ENCODE results near the gene ITPA. TPM values are rescaled to one million over a fixed set of nuclear protein-coding genes. Genes with fewer than 3 reads are reported as not detected.

Gene ITPA
- total RNA-seq, 2 donors from 2014 or later = 31.4 to 36.3 TPM

DNA sequence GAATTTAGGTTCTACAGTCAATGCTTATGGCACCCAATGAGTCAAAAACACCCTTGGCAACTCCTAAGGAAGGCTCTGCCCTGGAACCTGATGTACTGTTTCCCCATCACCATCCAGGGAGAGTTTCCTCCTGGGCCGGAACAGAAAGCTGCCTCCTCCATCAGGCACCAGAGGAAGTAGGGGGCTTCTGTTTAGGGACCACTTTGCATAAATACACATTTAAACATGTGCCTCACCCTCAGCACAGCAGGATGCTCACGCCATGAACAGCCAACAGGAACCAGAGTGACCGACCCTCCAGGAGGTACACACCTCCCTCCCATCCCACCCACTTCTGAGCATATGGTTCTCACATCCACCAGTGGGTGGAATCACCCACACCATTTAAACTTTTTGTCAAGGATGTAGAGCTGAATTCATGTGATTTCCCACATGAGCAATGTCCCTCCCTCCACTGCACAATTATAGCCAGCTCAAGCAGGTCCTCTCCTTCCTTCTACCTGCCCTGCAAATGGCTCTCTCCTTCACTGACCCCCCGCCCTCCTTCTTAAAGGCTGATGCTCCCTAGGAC lies 19.7 kb upstream of the ITPA start:
- WGBS, 2 donors = 96 to 97% methylated on average over 3 to 4 of the region's 4 CpGs
- TF ChIP-seq, protein P1, sequence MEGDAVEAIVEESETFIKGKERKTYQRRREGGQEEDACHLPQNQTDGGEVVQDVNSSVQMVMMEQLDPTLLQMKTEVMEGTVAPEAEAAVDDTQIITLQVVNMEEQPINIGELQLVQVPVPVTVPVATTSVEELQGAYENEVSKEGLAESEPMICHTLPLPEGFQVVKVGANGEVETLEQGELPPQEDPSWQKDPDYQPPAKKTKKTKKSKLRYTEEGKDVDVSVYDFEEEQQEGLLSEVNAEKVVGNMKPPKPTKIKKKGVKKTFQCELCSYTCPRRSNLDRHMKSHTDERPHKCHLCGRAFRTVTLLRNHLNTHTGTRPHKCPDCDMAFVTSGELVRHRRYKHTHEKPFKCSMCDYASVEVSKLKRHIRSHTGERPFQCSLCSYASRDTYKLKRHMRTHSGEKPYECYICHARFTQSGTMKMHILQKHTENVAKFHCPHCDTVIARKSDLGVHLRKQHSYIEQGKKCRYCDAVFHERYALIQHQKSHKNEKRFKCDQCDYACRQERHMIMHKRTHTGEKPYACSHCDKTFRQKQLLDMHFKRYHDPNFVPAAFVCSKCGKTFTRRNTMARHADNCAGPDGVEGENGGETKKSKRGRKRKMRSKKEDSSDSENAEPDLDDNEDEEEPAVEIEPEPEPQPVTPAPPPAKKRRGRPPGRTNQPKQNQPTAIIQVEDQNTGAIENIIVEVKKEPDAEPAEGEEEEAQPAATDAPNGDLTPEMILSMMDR (IDR thresholded peaks at IDR 0.05) = no peak
- TF ChIP-seq POLR2A (IDR thresholded peaks at IDR 0.05) = no peak
- no peaks in the 10 kb centered on the region for H3K27me3 ChIP-seq
- no peak for DNase-seq
- no peak overlapping the region for H3K4me3 ChIP-seq
- intact Hi-C loops (cut with DNase I) = no loop called here
- no peaks in the 10 kb centered on the region for H3K9me3 ChIP-seq
- ATAC-seq = no peak
- peaks cover 17 to 27% of the 10 kb centered on the region in 2 donors for H3K36me3 ChIP-seq (replicated peaks in 1 of 2; ENCODE audit: insufficient read depth in 1 of 2, low read depth in 2 of 2)
- no peaks in the 10 kb centered on the region for H3K4me1 ChIP-seq
- H3K27ac ChIP-seq = no peak overlapping the region

DNA sequence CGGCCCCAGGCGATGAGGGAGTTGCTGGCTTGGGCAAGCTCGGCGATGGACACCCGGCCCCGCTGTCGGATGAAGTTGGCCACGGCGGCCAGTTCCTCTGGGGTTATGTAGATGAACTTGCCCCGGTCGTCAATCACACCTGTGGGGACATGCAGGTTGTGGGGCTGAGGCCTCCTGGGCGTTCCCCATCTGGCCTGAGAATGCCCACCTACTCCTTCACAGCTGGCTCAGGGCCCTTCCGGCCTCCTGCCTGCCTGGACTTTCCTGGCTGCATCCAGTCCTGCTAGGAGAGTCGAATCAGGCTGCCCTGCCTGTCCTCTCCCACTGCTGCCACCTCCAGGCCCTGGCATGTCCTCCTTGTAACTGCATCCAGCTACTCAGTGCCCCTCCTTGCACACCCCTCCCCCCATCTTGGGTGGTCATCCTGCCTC lies 18.6 kb upstream of the ITPA start:
- DNase-seq = no peak
- no peak overlapping the region for H3K4me3 ChIP-seq
- H3K4me1 ChIP-seq = no peaks in the 10 kb centered on the region
- H3K27ac ChIP-seq = no peak overlapping the region
- 70 to 85% methylated on average over 2 to 14 of the region's 14 CpGs for WGBS, 2 donors
- ATAC-seq = no peak
- intact Hi-C loops (cut with DNase I) = no loop called here
- H3K27me3 ChIP-seq = no peaks in the 10 kb centered on the region
- H3K36me3 ChIP-seq (replicated peaks in 1 of 2; ENCODE audit: insufficient read depth in 1 of 2, low read depth in 2 of 2) = peaks cover 20 to 32% of the 10 kb centered on the region in 2 donors
- no peaks in the 10 kb centered on the region for H3K9me3 ChIP-seq
- TF ChIP-seq, protein P1 (IDR thresholded peaks at IDR 0.05) = no peak

DNA sequence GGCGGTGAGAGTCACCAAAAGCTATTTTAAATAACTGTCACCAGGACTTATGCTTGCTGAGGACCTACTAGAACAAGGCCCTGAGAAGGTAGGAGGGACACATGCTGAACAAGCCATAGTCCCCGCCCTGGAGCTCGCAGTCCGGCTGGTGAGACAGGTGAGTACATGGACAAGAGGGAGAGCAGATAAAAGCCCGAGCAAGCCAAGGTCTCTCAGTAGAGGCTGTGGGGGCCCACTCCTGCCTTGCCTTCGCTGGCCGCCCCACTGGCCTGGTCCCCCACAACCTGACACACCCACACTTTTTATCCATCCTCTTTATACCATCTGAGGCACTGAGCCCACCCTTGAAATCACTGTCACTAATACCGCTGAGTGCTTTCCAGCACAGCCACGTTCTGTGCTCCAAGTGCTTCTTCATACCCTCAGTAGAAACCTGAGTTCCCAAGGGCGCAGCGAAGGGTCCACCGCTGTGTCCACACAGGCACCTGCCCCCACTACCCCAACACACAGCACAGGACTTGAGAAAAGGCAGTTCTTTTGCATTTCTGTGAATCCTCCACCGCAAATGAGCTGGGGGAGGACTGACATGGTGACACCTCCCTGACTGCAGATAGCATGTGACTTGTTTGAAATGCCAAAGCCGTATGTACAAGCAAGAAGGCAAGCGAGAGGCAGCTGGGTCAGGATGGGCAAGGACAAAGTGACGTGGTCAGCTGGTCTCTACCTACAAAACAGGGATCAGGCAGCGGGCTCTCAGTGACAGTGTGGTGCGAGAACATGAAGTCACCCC lies 16.9 kb upstream of the ITPA start:
- ATAC-seq (no peak), DNase-seq (no peak)
- Histone ChIP-seq H3K9me3 (no peaks in the 10 kb centered on the region), H3K27me3 (no peaks in the 10 kb centered on the region), H3K27ac (no peak overlapping the region), H3K4me3 (no peak overlapping the region), H3K4me1 (no peaks in the 10 kb centered on the region), H3K36me3 (replicated peaks in 1 of 2; ENCODE audit: insufficient read depth in 1 of 2, low read depth in 2 of 2) (peaks cover 20 to 33% of the 10 kb centered on the region in 2 donors)
- TF ChIP-seq POLR2A (IDR thresholded peaks at IDR 0.05) = no peak
- TF ChIP-seq, protein P1 (IDR thresholded peaks at IDR 0.05) = no peak
- WGBS, 2 donors = 90% methylated on average over 17 to 18 of the region's 18 CpGs
- intact Hi-C loops (cut with DNase I) = no loop called here

DNA sequence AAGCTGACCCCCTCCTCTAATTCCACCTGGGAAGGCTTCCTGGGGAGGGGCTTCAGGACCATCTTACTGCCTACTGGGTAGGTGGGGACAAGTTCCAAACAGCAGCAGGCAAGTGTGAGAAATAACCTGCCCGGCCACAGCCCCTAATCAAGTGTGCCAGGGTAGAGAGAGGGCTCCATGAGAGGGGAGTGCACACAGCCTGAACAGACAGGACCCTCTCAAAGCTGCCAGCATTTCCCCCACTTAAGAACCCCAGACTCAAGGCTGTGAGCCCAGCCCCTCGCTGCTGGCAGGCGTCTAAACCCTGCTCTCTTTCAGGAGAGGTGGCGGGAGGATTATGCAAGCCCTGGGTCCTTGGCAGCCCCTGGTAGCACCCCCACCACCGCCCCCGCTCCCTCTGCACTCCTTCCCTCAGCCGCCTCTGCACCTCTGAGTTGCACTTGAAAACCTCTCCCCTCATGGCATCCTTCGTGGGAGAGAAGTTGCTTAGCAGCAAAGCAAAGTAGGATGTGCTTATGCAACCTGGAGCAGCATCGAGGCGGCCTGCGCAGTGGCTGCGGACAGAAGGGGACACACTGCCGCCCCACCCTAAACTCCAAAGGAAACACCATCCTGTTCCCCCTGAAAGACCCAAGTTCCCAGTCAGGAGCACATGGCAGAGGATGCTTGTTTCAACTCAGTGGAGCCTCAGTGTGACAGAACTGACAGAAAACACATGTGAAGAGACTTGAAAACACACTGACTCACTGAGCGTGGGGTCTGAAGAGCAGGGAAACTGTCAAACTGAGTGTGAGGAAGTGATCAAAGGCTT lies 15.3 kb upstream of the ITPA start:
- TF ChIP-seq POLR2A (IDR thresholded peaks at IDR 0.05) = no peak
- TF ChIP-seq, protein P1 (IDR thresholded peaks at IDR 0.05) = no peak
- 94% methylated on average over 13 to 14 of the region's 14 CpGs for WGBS, 2 donors
- H3K4me3 ChIP-seq = no peak overlapping the region
- DNase-seq (no peak), ATAC-seq (no peak)
- no peaks in the 10 kb centered on the region for H3K4me1 ChIP-seq
- H3K9me3 ChIP-seq = no peaks in the 10 kb centered on the region
- peaks cover 20 to 35% of the 10 kb centered on the region in 2 donors for H3K36me3 ChIP-seq (replicated peaks in 1 of 2; ENCODE audit: insufficient read depth in 1 of 2, low read depth in 2 of 2)
- H3K27ac ChIP-seq = no peak overlapping the region
- H3K27me3 ChIP-seq = no peaks in the 10 kb centered on the region
- intact Hi-C loops (cut with DNase I) = no loop called here

Measured in body of pancreas (tissue), 4 donors.